Stimulated activated CD4-positive, alpha-beta T cell treated with anti-CD3 and anti-CD28 coated beads, Interleukin-4, amount 100 ng/mL, for 48 hours (primary cell): ENCODE measurements around the gene BTBD9.

ENCODE experiments used
- DNase-seq, 2 donors: peaks; one replicate each; pipeline ENCODE4 v3.0.0-alpha.2; 2020; ENCODE audit warnings: low read depth in 2 of 2

BTBD9 gene

GRCh38 chr6:38241200-38241871 lies 398.4 kb downstream of the BTBD9 start:
- no peak for DNase-seq

GRCh38 chr6:38239719-38240451 lies 399.8 kb downstream of the BTBD9 start:
- DNase-seq: no peak

- no peak for DNase-seq
Measured at GRCh38 chr6:38236631-38237030, 403.1 kb downstream of the BTBD9 start.

- no peak for DNase-seq
Measured at GRCh38 chr6:38234934-38235682, 404.6 kb downstream of the BTBD9 start.

GRCh38 chr6:38234141-38234540 lies 405.6 kb downstream of the BTBD9 start:
- DNase-seq: no peak

GRCh38 chr6:38233161-38233791 lies 406.5 kb downstream of the BTBD9 start:
- DNase-seq: no peak

- no peak for DNase-seq
Measured at GRCh38 chr6:38225766-38226165, 414.0 kb downstream of the BTBD9 start.

DNA sequence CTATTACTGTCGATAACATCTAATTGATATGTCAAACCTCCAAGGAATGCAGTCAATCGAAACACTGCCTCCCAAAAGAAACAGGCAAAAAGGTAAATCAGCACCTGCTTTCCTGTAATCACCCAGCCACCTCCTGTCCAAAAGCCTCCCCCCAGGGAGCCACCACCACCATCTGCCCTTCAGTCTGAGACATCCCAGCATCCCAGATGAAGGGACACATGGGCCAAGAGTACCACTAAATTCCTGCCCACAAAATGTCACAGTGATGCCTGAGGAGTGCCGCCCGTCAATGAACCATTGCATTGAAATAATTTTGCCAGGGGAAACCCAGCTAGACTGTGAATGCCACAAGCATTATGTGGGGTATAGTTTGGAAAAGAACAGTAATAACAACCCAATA lies 418.5 kb downstream of the BTBD9 start:
- DNase-seq: no peak

DNA sequence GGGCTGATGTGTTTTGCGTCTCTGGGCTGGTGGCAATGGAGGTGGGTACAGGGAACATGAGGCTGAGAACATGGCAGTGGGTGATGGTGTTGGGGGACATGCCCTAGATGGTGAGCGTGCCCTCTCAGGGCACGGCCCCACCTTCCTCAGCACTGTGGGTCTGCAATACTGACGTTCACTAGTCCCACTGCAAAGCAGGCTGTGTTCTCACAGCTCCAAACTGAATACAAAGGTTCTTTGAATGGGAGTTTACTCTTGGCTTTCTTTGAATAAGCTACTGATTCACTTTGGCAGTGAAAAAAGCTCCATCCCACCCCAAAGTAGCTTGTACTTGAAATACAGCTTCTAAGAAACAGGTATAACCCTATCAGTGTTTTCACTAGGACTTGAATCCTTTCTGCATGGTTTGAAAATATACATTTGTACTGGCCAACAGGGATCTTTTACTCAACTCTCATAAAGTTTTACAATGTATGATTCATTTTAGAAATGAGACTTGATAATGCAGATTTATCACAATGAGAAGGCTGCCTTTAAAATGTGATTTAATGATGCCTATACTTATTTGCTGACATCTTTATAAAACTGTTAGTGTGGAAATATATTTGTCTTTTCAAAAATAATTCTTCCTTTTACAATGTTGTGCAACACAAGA lies 419.5 kb downstream of the BTBD9 start:
- no peak for DNase-seq

- no peak for DNase-seq
Measured at GRCh38 chr6:38218235-38218634, 421.5 kb downstream of the BTBD9 start.

GRCh38 chr6:38216451-38216850 lies 423.3 kb downstream of the BTBD9 start:
- no peak for DNase-seq

- no peak for DNase-seq
Measured at GRCh38 chr6:38215651-38216311, 423.9 kb downstream of the BTBD9 start.

DNA sequence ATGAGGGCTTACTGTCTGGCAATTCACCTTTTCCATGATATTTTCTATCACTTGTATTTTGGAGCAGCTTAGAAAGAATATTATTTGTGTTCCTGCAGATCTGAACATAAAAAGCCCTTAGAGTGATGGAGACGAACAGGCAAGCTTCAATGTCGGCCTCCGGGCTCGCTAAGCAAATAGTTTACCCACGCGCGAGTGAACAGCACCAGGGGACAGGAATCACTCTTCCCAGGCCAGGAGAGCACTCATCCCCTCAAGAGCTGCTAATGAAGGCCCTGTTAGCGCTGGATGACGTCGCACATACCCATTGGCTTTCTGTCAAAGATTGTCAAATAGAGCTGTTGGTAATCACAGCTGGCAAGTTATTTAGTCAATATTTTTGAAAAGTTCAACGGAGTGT lies 424.5 kb downstream of the BTBD9 start:
- no peak for DNase-seq

- DNase-seq: no peak
Measured at GRCh38 chr6:38214159-38214558, 425.6 kb downstream of the BTBD9 start.

DNA sequence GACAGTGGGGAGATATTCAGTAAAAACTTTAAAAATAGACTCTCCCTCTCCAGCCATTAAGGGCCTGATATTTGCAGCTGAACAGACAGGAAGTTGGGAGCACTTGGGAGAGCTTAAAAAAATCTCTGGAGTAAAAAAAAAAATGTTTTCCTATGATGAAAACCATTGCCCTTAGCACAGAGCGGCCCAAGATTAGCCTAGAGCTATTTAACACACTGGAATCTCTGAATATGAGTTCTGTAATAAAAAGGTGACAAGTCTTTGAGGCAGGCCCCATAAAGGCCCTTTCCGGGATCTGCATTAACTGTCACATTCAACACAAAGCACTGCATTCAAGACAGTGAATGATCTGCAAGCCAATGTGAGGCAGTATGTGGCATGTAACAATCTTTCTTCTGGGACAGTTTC lies 426.5 kb downstream of the BTBD9 start:
- DNase-seq: no peak

- DNase-seq: no peak
Measured at GRCh38 chr6:38212579-38212978, 427.1 kb downstream of the BTBD9 start.

DNA sequence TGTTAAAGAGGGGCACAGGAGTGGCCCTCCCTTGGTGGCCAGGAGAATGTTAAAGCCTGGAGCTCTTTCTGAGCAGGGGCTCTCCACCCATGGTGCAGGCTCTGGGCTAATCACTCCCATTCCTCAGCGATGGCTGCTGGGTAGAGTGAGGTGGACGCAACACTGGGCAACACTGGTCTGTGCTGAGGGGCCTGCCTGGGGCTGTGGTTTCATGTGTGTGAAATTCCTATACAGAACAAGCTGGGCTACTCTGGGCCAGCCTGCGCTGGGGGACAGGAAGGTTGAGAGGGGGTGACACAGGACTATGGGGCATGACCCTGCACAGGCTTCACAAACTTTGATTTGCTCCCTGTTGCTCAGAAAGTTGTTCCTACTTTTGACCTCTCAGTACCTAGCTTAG lies 427.6 kb downstream of the BTBD9 start:
- no peak for DNase-seq

DNA sequence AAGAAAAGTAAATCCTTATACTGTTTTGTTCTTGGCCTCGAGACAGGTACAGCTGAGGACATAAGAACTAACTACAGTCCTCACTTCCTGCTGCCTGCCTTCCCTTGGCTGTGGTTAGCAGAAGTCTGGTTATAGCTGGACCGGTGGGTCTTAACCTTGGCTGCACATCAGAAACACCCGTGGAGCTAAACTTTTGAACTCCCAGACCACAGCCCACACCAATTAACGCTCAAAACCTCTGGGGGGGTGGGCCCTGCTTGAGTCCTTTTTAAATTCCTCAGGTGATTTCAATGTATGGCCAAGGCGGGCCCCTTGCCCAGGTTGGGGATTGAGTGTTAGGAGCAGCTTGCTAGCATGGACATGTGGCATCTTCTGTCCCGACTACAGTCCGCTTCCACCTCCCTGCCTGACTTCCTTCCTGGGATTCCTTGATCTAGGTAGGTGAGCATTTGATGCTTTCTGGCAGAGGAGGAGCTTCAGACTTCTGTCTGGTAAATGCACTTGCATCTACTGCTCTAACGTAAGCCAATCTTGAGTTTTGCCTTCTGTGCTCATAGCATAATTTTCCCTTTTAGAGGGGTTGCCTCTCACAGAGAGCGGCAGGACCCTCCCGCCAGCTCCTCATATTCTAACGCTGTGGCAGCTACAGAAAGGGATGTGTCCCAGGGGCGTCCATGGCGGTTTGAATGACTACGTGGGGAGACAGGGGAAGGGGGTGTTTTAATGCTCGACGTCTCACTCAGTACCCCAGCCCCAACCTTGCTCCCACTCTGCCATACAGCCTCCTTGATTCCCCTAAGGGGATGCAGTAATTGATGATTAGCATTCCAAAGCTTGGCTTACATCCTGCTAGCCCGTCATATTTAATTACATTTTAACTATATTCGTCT lies 430.1 kb downstream of the BTBD9 start:
- DNase-seq: no peak

DNA sequence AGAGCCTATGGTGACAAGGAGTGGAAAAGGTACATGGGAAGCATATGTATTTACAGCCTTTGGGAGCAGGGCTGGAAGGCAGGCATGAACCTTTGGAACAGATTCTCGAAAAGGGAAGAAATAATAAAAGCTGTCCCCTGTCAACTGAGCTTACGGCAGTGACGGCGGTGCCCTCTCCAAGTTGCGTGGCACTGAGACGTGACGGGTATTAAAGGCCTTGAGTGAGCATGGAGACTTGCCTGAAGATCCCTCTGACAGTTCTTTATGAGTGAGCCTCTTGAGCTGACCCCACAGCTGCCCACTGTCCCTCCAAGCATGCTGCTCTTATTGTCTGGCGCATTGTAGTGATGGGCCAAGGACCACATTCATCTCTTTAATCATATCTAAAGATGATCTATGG lies 431.7 kb downstream of the BTBD9 start:
- no peak for DNase-seq

DNA sequence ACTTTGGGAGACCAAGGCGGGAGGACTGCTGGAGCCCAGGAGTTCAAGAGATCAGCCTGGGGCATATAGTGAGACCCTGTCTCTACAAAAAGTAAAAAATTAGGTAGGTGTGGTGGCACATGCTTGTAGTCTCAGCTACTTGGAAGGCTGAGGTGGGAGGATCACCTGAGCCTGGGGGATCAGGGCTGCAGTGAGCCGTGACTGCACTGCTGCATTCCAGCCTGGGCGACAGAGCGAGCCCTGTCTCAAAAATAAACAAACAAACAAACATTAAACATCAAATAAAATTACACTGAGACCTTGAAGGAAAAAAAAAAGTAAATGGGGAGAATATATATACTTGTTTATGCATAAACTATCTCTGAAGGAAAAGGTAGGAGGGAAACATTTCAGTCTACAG lies 432.4 kb downstream of the BTBD9 start:
- DNase-seq: no peak
